ENCODE results near the gene IMP3.

Gene IMP3

DNA sequence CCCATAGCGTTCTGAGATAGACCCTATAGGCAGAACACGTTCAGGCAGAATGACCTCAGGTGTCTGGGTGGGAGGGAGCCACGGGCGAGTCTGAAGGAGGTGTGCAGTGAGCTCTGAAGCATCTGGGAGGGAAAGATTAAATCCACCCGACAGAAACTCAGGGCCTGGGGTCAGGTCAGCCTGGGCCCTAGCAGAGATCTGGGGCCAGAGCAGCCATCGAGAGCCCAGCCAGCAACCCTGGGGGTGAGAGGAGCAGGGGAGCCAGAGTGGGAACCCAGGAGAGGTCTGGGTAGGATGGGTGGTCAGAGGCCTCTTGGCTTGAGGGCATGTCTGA lies 29.8 kb upstream of the IMP3 start:
- H3K27ac ChIP-seq (ENCODE audit: low read length) = no peak overlapping the region

DNA sequence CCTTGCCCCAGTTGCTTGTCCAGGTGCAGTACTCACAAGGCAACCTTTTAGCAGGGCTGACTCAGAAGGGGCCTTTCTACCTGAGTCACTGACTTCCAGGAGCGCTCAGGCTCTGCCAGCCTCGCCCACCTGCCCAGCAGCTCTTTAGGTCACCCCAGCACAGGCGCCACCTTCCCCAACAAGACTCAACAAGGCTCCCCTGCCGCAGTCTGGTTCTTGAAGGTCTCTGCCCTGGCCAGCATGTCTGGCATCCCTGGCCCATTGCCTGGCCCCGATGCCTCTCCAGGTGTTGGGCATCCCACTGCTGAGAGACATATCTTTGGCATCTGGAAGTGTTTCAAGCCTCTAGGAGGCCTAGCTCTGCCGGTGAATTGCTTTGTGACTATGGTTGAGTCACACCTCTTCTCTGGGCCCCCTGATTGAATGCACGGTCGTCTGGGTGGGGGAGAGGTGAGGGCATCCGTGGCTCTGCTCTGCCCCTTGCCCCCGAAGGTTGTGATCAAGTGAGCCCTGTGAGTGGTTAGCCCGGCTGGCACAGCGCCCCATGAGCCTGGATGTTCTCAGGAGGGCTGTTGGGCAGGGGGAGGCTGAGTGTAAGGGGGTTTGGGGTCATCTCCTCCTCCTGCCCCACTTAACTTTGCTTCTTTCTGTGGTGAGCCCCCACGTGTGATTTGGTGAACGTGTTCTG lies 29.3 kb upstream of the IMP3 start:
- TF ChIP-seq, protein P1, sequence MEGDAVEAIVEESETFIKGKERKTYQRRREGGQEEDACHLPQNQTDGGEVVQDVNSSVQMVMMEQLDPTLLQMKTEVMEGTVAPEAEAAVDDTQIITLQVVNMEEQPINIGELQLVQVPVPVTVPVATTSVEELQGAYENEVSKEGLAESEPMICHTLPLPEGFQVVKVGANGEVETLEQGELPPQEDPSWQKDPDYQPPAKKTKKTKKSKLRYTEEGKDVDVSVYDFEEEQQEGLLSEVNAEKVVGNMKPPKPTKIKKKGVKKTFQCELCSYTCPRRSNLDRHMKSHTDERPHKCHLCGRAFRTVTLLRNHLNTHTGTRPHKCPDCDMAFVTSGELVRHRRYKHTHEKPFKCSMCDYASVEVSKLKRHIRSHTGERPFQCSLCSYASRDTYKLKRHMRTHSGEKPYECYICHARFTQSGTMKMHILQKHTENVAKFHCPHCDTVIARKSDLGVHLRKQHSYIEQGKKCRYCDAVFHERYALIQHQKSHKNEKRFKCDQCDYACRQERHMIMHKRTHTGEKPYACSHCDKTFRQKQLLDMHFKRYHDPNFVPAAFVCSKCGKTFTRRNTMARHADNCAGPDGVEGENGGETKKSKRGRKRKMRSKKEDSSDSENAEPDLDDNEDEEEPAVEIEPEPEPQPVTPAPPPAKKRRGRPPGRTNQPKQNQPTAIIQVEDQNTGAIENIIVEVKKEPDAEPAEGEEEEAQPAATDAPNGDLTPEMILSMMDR (IDR thresholded peaks at IDR 0.05; ENCODE audit: borderline replicate concordance, extremely low read depth, low read length, poor library complexity, severe bottlenecking) = no peak
- TF ChIP-seq EZH2 (IDR thresholded peaks at IDR 0.05; ENCODE audit: borderline replicate concordance, low read depth, low read length, severe bottlenecking) = no peak
- Histone ChIP-seq H3K79me2 (ENCODE audit: insufficient read depth, low read length) (no peaks in the 10 kb centered on the region), H3K9ac (ENCODE audit: low read depth, low read length) (no peak overlapping the region), H4K20me1 (ENCODE audit: insufficient read depth, low read length) (no peaks in the 10 kb centered on the region), H2AFZ (ENCODE audit: low read depth, low read length) (no peak overlapping the region), H3K9me3 (ENCODE audit: insufficient read depth, low read length, severe bottlenecking) (no peaks in the 10 kb centered on the region), H3K27me3 (ENCODE audit: insufficient read depth, low read length, poor library complexity) (no peaks in the 10 kb centered on the region), H3K36me3 (ENCODE audit: insufficient read depth, low read length) (no peaks in the 10 kb centered on the region), H3K4me1 (ENCODE audit: insufficient read depth, low read length) (no peaks in the 10 kb centered on the region), H3K27ac (ENCODE audit: low read length) (no peak overlapping the region), H3K4me2 (ENCODE audit: insufficient read depth, low read length) (no peak overlapping the region), H3K4me3 (ENCODE audit: low read depth in 1 of 2, low read length in 2 of 2) (no peak overlapping the region)
- ATAC-seq (ENCODE audit: insufficient read depth, low read depth) (no peak), DNase-seq (no peak)

More for the DNA sequence above, 29.8 kb upstream of the IMP3 start:
- H3K9ac ChIP-seq (ENCODE audit: low read depth, low read length) = no peak overlapping the region
- DNase-seq = no peak
- H3K36me3 ChIP-seq (ENCODE audit: insufficient read depth, low read length) = no peaks in the 10 kb centered on the region
- TF ChIP-seq, protein P1 (IDR thresholded peaks at IDR 0.05; ENCODE audit: borderline replicate concordance, extremely low read depth, low read length, poor library complexity, severe bottlenecking) = no peak
- no peak for TF ChIP-seq EZH2 (IDR thresholded peaks at IDR 0.05; ENCODE audit: borderline replicate concordance, low read depth, low read length, severe bottlenecking)
- no peak for ATAC-seq (ENCODE audit: insufficient read depth, low read depth)
- no peak overlapping the region for H3K4me3 ChIP-seq (ENCODE audit: low read depth in 1 of 2, low read length in 2 of 2)
- H3K4me1 ChIP-seq (ENCODE audit: insufficient read depth, low read length) = no peaks in the 10 kb centered on the region
- H3K27me3 ChIP-seq (ENCODE audit: insufficient read depth, low read length, poor library complexity) = no peaks in the 10 kb centered on the region
- no peak overlapping the region for H2AFZ ChIP-seq (ENCODE audit: low read depth, low read length)
- H4K20me1 ChIP-seq (ENCODE audit: insufficient read depth, low read length) = no peaks in the 10 kb centered on the region
- no peaks in the 10 kb centered on the region for H3K79me2 ChIP-seq (ENCODE audit: insufficient read depth, low read length)
- H3K4me2 ChIP-seq (ENCODE audit: insufficient read depth, low read length) = no peak overlapping the region
- H3K9me3 ChIP-seq (ENCODE audit: insufficient read depth, low read length, severe bottlenecking) = no peaks in the 10 kb centered on the region

DNA sequence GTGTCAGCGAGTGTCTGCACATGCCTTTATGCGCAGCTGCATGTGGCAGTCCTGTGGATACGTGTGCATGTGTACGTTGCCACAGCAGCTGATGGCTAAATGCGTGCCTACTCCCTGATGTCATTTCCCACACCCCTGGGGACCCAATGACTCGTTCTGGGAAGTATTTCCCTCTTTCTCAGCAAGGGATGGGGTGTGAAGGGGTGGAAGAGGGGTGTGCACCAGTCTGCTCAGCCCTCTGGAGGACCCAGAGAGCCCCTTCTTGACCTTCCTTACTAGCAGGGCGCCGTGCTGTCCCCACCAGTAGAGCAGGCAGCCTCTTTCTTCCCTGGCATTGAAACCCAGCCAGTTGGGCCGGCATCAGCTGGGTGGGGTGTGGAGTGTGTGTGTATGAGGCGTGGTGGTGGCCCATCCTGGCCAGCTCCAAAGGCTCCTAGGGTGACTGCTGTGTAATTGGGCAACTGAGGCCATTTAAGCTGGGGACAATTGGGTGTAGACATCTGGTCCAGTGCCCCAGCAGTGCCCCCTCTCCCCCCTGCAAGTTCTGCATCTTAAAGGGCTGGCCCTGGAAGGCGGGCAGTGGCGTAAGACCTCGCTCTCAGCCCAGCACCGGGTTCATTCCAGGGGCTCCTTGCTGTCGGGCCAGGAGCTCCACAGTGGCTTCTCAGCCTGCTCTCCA lies 26.9 kb upstream of the IMP3 start:
- Histone ChIP-seq H3K79me2 (ENCODE audit: insufficient read depth, low read length) (no peaks in the 10 kb centered on the region), H3K27me3 (ENCODE audit: insufficient read depth, low read length, poor library complexity) (no peaks in the 10 kb centered on the region), H3K36me3 (ENCODE audit: insufficient read depth, low read length) (no peaks in the 10 kb centered on the region), H3K9me3 (ENCODE audit: insufficient read depth, low read length, severe bottlenecking) (no peaks in the 10 kb centered on the region), H4K20me1 (ENCODE audit: insufficient read depth, low read length) (no peaks in the 10 kb centered on the region), H3K4me2 (ENCODE audit: insufficient read depth, low read length) (no peak overlapping the region), H2AFZ (ENCODE audit: low read depth, low read length) (no peak overlapping the region), H3K27ac (ENCODE audit: low read length) (no peak overlapping the region), H3K4me3 (ENCODE audit: low read depth in 1 of 2, low read length in 2 of 2) (no peak overlapping the region), H3K4me1 (ENCODE audit: insufficient read depth, low read length) (no peaks in the 10 kb centered on the region), H3K9ac (ENCODE audit: low read depth, low read length) (no peak overlapping the region)
- DNase-seq = no peak
- TF ChIP-seq EZH2 (IDR thresholded peaks at IDR 0.05; ENCODE audit: borderline replicate concordance, low read depth, low read length, severe bottlenecking) = no peak
- TF ChIP-seq, protein P1 (IDR thresholded peaks at IDR 0.05; ENCODE audit: borderline replicate concordance, extremely low read depth, low read length, poor library complexity, severe bottlenecking) = no peak
- no peak for ATAC-seq (ENCODE audit: insufficient read depth, low read depth)
